HG02571 (cell line): ENCODE measurements around the gene GNAS-AS1.

Source experiments
- ATAC-seq: cut with Tn5 transposase; IDR thresholded peaks from one replicate; pipeline ENCODE4 v1.9.1; 2021; ENCODE audit warnings: mild to moderate bottlenecking, moderate library complexity; ENCODE audit not compliant: unreplicated experiment

GNAS-AS1 gene

DNA sequence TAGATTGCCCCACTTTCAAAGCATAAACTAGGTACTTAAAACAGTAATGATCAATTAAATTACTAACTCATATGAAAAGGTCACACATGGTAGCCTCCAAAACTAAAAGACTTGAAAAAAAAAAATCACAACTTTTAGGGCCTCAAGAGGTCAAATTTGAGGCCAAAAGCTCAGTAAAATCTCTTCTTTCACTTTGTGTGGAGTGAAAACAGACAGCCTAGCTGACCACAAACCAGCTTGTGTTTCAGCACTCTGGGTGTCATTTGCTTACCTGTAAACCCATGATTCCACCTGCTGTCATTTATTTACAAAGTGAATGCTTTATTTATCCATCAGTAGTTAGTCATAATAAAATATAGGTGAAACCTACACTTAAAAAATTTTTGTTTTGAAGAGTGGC lies 35.8 kb upstream of the GNAS-AS1 start:
- ATAC-seq = no peak

DNA sequence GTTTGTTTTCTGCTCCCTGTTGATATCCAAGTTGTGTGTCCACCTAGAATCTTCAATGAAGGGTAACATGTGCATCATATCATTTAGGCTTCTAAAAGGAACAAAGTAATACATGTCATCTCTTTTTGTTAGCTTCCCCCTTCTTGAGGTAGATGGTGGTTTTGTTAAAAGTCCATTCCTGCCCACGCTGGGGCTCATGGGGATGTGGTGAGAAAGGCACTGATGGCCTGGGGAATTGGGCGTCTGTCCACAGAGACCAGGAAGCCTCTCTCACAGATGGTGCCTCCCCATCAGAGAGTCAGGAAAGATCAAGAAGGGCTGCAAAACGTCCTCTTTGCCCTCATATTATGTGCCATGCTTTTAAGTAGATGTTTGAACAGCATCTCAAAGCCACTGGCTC lies 34.3 kb upstream of the GNAS-AS1 start:
- no peak for ATAC-seq

- ATAC-seq = no peak
Observed at GRCh38 chr20:58883241-58883691, 32.6 kb upstream of the GNAS-AS1 start.

- ATAC-seq = no peak
Observed at GRCh38 chr20:58882704-58883089, 32.0 kb upstream of the GNAS-AS1 start.

GRCh38 chr20:58880994-58881752 lies 30.5 kb upstream of the GNAS-AS1 start:
- no peak for ATAC-seq

GRCh38 chr20:58880441-58880840 lies 29.7 kb upstream of the GNAS-AS1 start:
- no peak for ATAC-seq

DNA sequence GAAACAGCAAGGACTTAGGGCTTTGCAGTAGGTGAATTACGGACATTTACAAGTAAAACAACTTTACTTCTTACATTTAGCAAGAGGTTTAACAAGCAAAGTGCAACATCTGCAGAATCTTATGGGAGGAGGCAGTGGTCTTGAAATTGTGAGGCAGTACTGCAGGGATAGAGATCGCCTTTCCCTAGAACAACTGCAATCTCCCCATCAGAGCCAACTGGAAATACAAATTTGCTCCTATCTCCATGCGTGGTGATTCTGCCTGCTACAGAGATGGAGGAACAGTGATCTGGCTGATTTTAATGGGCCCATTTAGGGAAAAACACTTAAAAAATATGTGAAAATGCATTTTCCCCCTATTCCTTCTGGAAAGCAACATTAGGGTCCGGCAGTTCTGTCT lies 27.7 kb upstream of the GNAS-AS1 start:
- ATAC-seq = no peak

GRCh38 chr20:58877976-58878360 lies 27.3 kb upstream of the GNAS-AS1 start:
- no peak for ATAC-seq

- no peak for ATAC-seq
Observed at GRCh38 chr20:58877050-58877975, 26.6 kb upstream of the GNAS-AS1 start.

- ATAC-seq = no peak
Observed at GRCh38 chr20:58876437-58876836, 25.7 kb upstream of the GNAS-AS1 start.

DNA sequence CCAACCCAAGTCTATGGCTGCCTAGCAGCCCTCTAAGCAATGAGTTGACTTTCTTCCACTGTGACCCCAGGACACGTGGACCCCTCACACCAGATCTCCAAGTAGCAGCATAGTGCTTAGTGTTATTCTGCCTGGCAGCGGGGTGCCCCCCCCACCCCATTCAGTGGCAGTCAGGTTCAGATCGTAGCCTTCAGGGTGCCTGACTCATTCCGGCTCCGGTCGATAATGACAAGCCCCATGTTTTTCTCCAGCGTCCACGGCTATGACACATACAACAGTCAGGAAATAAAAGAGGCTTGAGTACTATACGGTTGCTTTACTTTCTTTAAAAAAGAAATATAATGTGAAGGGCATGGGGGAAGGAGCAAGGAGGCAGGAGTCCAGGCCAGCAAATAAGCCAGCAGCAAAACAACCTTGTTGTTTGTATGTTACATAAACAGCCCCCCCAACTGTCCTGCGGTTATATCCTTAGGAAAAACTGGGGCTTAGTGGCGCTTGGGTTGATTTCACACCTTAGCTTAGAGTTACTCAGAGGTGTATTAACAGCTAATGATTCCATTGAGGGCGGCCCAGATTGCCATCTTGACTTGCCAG lies 24.9 kb upstream of the GNAS-AS1 start:
- no peak for ATAC-seq

GRCh38 chr20:58875111-58875510 lies 24.4 kb upstream of the GNAS-AS1 start:
- ATAC-seq = no peak

DNA sequence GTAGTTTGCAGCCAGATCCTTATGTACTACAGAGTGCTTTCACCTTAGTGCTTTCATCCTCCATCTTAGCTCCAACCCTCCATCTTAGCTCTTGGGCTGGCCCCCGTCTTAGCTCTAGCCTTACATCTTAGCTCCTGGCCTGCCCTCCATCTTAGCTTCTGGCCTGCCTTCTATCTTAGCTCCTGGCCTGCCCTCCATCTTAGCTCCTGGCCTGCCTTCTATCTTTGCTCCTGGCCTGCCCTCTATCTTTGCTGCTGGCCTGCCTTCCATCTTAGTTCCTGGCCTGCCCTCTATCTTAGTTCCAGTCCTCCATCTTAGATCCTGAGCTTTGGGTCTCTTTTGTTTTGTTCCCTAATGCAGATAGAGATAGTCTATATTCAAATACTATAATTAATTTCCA lies 23.8 kb upstream of the GNAS-AS1 start:
- ATAC-seq = no peak

DNA sequence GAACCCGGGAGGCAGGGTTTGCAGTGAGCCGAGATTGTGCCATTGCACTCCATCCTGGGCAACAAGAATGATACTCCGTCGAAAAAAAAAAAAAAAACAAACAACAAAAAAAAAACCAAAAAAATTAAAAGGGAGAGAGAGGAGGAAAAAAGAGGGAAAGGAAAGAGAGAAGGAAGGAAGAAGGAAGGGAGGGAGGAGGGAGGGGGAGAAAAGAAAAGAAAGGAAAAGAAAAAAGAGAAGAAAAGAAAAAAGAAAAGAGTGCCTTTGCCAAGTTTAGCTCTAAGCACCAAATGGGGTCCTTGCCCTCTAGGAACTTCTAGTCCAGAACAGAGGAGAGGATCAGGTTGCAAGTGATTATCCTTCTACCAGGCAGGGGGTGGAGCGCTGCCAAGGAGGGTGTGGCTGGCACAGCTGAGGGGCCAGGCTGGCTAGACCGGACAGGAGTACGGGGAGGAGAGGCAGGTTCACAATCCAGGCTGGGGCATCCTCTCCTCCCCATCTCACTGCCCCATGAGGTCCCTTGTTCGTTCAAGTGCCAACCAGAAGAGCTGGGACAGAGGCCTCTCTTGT lies 20.9 kb upstream of the GNAS-AS1 start:
- no peak for ATAC-seq

- ATAC-seq = no peak
Observed at GRCh38 chr20:58870293-58871014, 19.8 kb upstream of the GNAS-AS1 start.

- no peak for ATAC-seq
Observed at GRCh38 chr20:58869662-58870227, 19.0 kb upstream of the GNAS-AS1 start.

- ATAC-seq = no peak
Observed at GRCh38 chr20:58868795-58869194, 18.1 kb upstream of the GNAS-AS1 start.

- ATAC-seq = no peak
Observed at GRCh38 chr20:58867211-58867610, 16.5 kb upstream of the GNAS-AS1 start.

- ATAC-seq = no peak
Observed at GRCh38 chr20:58865843-58866242, 15.1 kb upstream of the GNAS-AS1 start.

- ATAC-seq = no peak
Observed at GRCh38 chr20:58864346-58864745, 13.6 kb upstream of the GNAS-AS1 start.
